Activated gamma-delta T cell treated with Interleukin-2 at 50 U/mL for 16 hours (primary cell): ENCODE measurements around the gene GLI3.
"Not testable (repeated sequence)": the region's sequence is repeated elsewhere in the genome, so short reads cannot be mapped to it uniquely, and the experiment has no call there.

Experiments used
- DNase-seq: peaks from one replicate; pipeline ENCODE4 v3.0.0-alpha.2; 2020

GLI3 gene

DNA sequence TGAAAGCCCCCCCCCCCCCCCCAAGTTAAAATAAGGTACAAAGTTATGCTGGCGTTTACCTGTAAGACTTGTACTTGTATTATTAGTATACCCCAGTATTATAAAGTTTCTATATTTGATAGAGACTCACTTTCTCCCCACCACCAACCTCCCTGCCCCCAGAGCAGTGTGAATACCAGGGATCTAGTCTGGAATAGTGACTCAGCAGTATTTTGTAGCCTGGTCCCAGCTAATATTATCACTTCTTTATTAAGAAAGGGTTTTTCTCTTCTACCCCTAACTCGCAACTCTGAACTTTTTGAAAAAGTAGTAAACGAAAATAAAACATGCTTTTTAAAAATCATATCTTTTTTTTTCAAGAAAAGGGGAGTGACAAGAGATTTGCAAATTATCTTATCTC, 26.7 kb downstream of the GLI3 start:
- DNase-seq, result no peak

DNA sequence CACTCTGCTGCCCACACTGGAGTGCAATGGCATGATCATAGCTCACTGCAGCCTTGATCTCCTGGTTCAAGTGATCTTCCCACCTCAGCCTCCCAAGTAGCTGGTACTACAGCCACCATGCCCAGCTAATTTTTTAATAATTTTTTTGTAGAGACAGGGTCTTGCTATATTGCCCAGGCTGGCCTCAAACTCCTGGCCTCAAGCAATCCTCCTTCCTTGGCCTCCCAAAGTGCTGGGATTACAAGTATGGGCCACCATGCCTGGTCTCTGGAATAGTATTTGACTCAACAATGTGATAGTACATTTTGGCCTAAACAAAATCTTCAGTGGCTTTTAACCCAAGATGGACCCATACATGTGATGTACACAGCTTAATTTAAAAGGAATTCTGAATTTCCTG, 27.9 kb downstream of the GLI3 start:
- DNase-seq, result not testable (repeated sequence)

DNA sequence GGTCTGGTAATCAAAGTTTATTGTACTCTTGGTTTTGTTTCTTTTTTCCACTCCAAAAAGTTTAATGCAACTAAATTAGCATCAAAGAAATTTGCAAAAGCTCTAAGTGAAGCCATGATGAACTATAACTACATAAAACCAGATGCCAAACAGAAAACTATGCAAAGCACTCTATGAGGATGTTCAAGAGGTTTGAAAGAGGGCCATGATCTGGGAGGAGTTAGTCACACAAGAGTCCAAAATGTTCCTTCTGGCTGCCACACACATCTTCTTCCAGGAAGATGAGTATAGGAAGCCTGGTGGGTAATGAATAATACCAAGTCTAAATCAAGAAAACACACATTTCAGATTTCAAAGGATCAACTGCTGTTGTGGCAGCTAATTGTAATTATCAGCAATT, 28.4 kb downstream of the GLI3 start:
- DNase-seq, result no peak

DNA sequence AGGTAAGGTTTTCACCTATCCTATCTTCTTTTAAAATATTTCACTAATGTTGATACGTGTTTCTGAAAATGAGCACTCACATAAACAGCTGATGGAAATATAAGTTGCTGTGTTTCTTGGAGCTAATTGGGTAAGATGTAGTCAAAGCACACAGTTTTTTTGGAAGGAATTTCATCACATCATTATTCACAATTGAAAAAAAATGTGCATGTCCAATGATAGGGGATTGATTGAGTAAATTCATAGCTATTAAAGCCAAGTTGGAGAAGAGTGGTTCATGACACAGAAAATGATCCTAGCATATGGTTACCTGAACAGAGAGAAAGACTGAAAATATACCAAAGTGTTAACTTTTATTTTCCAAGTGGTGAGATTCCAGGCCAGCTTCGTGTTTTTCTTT, 29.6 kb downstream of the GLI3 start:
- DNase-seq, result no peak

DNA sequence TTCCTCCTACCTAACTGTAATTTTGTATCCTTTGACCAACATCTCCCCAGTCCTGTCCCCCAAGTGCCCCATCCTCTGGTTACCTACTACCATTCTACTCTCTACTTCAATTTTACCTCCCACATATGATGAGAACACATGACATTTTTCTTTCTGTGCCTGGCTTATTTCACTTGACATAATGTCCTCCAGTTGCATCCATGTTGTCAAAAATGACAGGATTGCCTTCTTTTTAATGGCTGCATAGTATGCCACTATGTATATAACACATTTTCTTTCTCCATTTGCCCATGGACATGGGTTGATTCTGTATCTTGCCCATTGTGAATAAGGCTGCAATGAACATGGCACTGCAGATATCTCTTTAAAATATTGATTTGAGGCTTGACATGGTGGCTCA, 33.7 kb downstream of the GLI3 start:
- DNase-seq, result no peak

DNA sequence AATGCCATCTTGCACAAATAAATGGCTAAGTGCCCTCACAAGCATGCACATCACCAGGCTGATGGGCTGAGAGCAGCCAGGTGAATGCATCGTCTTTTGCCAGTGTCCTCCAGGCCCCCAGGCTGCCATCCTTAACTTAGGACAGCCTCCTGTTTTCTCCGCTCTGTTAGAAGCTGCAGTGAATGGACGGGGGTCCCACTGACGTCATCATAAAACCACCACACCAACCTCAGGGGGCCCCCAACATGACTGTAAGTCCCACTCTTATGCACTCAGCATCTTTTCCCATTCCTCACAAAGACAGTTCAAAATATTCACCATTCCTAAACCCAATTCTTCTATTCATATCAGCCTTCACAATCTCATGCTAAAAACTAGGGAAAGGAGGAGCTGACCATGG, 34.4 kb downstream of the GLI3 start:
- no peak for DNase-seq

DNA sequence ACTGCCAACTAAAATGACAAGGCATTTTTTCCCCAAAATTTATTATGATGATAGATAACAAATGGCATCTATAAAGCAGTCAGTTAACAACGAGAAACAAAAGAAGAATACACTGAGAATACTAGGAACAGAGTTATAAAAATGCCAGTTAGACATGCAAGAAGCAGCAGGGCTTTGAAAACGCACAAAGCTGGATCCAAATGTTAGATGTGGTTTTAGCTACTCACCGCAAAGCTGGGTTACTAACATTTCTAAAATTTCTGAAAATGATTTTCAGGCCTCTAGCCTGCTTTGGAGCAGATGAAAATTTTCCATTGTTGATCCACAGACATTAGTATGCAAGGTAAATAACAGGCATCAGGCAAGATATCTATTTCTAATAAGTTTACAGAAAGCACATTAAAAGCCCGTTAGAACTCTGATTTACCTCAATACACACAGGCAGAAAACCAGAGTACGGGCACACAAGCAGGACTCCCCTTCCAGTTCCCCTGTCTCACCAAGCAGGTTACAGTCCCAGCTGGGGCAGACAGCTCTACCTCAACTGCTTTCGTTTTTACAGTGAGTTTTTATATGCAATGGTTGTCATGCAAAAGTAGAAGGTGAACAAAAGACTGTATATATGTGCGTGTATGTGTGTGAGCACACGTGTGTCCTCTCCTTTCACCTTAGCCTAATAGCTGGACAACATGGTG, 37.9 kb downstream of the GLI3 start:
- no peak for DNase-seq

DNA sequence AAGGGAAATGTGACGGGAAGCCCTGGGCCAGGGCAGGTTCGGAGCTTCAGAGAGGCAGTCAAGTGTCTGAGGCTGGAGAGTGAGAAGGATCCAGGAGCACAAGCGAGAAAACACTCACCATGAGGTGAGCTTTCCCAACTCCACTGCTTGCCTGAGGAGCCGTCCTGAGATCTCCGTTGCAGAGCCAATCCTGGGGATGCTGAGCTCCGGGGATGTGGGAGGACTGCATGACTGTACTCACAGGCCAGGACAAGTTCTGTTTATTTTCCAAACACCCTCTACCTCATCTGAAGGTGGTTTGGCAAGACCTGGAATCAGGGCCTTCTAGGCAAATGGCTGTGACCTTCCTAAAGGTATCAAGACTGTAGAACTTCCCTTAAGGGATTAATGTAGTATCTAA, 38.7 kb downstream of the GLI3 start:
- DNase-seq, result no peak

DNA sequence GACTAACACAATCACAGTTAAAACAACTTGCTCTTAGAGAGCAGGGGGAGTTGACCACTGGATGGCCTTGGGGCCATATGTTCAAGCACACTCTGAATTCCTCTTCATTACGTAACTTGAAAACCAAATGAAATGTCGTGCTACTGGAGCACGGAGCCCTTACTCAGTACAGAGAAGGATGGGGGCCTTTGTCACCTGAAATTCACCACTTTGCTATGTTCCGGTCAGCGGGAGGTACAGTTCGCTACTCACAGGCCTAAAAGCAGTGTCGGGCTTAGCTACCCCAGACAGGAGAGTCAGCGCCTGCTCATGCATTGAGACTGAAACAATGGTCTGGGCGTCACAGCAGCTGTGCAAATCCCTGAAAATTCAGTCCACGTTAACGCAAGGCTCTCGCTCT, 39.6 kb downstream of the GLI3 start:
- no peak for DNase-seq

DNA sequence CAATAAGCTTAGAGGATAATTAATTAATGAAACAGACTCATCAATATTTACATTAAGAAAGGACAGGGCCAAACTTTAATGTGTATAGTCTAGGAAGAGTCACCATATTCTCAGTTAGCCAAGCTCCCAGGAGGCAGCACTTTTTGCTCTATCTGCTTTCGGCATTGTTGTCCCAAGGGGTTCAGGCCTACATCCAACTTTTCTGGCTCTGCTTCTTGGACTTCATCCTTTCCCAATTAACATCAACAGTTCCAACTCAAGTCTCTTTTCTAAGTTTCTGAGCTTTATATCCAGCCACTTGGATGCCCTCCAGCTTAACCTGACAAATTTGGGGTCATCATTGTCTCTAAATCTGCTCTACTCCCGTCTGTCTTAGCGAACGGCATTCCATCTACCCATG, 42.8 kb downstream of the GLI3 start:
- DNase-seq, result no peak

DNA sequence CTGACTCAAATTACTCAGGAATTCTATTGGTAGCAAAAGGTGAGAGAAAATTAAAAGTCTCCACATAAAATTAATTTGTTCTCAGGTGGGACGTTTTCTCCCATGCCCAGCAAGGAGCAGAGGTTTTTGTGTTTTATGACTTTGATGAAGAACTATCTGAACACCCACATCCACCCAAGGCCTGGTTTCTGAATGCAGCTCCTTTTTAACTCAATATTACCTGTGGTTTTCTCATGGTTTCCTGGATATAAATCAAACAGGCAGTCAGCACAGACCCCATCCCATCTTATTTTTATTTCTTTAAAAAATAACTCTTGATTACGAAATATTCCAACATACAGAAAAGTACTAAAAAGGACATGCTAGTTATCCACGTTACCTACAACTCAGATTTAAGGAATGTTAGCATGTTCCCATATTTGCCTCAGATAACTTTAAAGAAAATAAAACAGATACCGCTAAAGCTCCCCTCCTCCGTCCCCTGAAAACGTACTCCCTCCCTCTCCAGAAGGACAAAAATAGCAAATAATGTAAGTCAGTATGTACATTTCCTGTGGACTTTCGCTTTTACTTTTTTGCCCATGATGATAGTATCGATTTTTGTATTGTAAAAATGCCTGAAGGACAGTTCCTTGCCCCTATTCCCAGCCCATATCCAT, 43.4 kb downstream of the GLI3 start:
- DNase-seq, result no peak

DNA sequence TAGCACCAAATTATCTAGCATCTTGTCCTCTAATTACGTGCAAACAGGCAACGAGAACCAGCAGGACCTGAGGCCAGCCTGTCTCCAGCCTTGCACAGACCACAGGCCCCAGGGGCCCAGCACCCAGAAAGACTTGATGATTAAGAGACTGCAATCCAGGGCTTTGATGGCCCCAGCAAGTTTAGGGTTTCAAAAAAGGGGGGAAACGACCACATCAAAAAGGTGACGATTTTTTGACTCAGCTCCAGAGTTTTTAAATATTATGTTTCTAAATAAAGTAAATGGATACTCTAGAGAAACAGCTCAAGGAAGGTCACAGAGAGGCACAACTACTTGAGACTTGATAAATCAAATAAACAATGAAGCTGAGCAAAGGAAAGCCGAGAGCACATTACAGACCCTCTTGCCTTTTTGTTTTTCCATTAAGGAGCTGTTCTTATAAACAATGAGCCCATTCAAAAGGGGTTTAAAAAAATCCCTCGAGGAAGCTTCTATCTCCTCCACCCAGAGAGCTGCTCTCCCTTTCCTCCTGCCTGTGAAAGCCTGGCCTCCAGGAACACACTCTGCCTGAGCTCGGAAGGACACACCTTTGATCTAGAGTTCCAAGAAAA, 44.1 kb downstream of the GLI3 start:
- DNase-seq, result no peak

DNA sequence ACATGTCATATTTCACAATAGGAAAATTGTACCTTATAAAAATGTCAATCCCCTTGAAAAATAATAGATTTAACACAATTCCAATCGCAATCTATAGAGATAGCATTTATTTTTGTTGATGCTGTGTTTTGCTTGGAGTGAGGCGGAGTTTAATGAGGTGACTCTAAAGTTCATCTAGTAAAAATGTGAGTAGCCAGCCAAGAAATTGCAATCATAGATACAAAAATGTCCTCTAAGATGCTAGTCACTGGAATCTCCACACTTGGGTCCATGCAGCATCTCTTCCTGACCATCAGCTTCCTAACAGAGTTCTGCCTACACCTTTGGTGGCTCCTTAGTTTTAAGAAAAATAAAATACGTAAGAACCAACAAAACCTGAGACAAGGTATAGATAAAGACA, 44.9 kb downstream of the GLI3 start:
- no peak for DNase-seq

DNA sequence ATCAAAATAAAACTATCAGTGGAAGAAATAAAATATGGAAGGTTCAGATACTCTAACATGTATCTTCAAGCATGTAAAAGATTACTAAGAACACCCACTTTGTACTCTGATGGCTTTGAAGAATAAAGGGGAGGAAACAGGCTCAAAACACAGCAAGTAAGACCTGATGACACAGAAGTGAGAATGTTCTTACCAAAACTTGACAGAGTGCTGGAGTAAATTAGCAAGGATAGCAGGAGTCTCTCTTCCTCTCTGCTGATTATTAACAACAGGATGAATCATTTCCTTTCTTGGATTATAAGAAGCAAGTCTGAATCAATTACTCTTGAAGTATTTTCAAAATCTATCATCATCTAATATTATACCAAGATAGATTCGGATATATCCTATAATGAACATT, 47.5 kb downstream of the GLI3 start:
- no peak for DNase-seq

DNA sequence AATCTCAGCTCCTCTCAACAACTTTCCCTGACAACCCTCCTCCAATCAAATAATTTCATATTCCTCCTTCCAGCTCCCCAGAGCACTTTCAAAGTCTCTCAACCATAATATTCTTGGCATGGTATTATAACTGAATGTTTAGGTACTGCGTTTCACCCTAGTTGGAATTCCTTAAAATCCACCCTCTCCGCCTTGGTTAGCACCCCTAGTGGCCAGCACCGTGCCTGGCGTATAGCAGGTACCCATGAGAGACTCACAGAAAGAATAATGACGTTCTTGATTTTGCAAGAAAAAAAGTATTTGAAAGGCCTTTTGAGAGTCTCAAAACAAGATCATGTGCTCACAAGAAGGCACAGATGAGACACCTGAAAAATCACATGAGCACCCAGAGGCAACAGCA, 50.9 kb downstream of the GLI3 start:
- no peak for DNase-seq

DNA sequence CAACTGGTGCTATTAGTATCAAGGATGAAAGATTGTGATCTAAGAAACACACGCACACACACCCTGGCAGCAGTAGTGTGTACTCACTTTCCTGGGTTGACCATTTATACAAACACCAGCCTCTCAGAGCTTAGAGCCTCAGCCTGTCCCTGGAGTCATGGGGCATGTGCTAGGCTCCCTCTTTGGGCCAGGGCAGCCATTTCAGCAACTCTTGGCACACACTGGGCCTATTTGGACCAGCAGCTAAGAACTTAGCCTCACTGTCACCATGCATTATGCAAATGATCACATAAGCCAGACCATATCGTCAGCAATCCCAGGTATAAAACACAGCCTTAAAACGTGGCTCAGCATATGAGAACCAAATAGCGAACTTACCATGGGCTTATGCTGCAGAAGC, 51.3 kb downstream of the GLI3 start:
- no peak for DNase-seq

DNA sequence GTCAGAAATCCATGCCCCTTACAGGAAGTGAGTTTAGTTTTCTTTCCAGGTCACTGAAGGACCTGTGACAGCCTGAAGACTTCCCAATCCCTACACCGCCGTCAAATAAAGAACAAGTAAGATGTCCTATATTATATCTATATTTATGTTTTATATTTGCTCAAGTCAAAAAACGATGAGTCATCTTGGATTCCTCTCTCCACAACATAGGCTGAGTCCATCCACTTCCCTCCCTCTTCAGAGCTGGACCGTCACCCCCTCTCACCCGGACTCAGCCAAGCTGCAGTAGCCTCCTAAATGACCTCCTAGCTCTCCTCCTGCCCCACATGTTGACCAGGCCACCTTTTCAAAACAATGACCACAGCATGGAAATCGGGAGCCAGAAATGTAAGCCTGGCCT, 53.5 kb downstream of the GLI3 start:
- no peak for DNase-seq

DNA sequence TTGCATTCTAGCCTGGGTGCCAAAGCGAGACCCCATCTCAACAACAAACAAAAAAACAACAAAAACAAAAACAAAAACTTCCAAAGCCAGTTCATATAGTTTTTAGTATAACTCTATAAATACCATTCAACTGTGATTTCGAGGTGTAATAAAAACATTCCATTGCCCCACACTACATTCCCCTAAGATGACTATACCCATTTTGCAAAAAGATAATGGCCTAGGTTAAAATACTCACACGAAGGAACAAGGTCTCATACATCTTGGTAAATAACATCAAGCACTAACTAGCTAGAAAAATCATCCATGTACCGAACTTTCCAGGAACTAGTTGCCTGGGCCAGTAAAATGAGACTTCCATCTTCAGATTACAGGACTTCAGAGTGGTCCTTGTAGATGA, 55.4 kb downstream of the GLI3 start:
- no peak for DNase-seq

DNA sequence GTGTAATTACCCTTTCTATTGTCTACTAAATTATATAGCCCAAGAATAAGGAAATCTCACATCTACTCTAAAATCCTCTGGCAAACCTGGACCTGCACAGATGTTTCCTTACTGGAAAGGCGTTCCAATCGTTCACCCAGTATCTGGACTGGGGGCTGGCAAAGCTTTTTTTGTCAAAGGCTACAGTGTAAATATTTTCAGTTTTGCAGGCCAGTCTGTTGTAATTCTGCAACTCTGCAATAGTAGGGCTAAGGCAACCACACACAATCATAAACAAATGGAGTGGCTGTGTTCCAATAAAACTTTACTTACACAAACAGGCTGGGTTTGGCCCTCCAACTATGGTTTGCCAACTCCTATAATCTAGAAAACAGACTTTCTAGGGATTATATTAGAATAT, 56.2 kb downstream of the GLI3 start:
- DNase-seq, result no peak

DNA sequence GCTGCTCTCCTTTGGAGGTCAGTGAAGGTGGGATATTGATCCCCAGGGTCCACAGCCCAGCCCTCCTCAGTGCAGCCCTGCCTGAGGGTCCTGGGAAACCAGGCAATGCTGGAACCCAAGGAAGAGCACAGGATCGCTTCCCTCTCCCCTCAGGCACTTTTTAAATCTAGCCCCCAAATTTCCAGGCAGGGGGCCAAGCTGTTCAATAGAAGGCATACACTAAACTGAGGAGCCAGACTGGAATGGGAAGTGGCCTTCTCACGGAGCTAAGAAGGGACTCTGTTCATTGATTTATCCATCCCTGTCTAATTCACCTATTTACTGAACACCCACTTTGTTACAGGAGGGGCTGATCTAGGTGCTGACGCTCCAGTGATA, 60.3 kb downstream of the GLI3 start:
- DNase-seq, result no peak

DNA sequence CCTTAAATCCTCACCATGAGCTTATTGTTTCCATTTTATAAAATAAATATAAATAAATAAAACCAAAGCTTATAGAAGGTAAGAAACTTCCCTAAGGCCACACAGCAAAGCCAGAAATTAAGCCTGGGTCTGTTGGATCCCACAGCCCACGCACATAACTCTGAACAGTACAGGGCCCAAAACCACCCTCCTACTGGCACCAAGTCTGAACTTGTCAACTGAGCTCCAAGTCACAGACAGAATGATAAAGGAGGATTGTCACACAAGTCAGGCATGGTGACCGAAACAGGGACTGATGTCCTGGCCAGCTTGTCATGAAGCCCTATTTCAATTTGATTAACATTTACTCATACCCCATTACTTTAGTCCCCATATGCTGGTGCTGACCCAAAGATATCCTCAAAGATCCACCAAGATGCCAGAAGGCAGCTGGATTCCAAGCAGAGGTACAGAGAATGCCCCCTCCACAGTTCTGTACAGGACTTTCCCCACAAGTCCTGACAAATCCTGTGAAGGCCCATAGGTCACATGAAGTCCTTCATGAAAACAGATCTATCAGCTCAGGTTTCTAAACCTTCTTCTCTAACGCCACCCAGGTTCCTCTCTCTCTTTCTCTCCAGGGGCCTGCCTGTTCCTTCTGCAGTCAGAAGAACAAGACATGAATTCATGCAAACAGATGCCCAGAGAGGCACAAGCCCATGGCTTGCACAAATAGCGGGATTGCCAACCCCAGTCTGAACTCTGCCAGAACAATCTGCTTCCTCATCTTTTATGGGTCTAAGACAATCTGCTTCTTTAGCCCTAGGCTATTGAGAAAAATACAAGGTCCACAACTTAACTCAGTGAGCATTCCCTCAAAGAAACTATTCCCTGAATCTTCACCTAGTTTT, 60.9 kb downstream of the GLI3 start:
- DNase-seq, result no peak

DNA sequence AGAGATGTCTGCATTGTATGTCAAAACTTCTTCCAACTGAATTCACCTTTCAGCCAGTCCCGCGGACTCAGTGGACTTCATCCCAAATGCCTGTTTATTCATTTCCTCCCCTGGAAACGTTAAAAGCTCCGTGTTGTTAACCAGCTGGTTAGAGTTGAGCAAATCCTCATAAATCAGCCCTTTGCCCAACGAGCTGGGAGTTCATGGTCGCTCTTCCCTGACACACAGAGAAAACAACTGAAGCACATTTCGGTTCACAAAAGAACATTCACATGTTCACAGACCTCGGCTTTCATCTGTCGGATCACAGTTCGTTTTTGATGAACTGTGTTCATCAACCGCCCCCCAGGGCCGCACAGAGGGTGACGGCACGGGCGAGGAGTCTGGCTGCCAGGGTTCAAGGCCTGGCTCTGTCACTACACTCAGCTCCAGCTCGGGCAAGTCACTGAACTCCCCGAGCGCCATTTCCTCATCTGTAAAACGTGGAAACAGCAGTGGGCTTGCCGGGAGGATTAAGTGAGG, 62.6 kb downstream of the GLI3 start:
- no peak for DNase-seq

DNA sequence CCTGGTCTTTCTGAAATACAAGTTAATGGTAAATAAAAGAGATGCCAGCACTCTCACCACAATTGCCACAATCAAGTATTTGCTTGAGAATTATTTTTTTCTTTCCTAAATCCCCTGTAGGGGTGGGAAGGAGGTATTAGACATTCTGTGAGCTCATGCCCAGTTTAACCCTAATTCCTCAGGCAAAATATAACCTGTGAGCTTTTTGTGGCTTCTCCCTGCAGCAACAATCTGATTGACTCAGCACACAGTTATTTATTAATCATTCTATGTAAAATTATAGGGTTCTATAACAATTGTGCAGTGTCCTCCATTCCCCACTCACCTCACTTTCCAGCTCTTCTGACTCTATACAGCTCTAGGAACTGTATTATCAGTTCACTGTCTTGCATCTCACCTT, 66.3 kb downstream of the GLI3 start:
- DNase-seq, result no peak

DNA sequence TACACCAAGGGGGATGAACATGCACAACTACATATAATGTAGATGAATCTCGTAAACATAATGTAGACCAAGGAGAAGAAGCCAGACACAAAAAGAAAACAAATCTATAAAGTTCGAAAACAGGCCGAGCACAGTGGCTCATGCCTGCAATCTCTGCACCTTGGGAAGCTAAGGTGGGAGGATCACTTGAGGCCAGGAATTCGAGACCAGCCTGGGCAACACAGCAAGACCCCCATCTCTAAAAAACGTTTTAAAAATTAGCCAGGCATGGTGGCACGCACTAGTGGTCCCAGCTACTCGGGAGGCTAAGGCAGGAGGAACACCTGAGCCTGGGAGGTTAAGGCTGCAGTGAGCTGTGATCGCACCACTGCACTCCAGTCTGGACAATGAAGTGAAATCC, 68.5 kb downstream of the GLI3 start:
- DNase-seq, result no peak
